Sigmoid colon (tissue), 4 donors: ENCODE measurements around the gene ELP4.

Source experiments
- EP300 ChIP-seq, 4 donors: sonication (generic); formaldehyde crosslinking; IDR thresholded peaks; one replicate each; pipeline ENCODE4 v1.6.1; 2017; ENCODE audit warnings: antibody characterized with exemption in 4 of 4
- POLR2A ChIP-seq, 2 donors: fragments of 450-650 bp; IDR thresholded peaks; one replicate each; pipeline ENCODE4 v1.6.1; 2016; ENCODE audit warnings: antibody characterized with exemption in 2 of 2, mild to moderate bottlenecking in 2 of 2, moderate library complexity in 2 of 2
- POLR2AphosphoS5 ChIP-seq, 4 donors: sonication (generic); formaldehyde crosslinking; IDR thresholded peaks; one replicate each; pipeline ENCODE4 v1.6.1; 2017; ENCODE audit warnings: antibody characterized with exemption in 4 of 4
- TF ChIP-seq, protein P1 (sequence below), 4 experiments: fragments of 450-650 bp in 3 of 4; fragments of 200-600 bp in 1 of 4; IDR thresholded peaks; one replicate each; pipeline ENCODE4 v1.5.1; 2016 to 2019; ENCODE audit warnings: antibody characterized with exemption in 4 of 4, mild to moderate bottlenecking in 3 of 4, moderate library complexity in 2 of 4

DNA sequence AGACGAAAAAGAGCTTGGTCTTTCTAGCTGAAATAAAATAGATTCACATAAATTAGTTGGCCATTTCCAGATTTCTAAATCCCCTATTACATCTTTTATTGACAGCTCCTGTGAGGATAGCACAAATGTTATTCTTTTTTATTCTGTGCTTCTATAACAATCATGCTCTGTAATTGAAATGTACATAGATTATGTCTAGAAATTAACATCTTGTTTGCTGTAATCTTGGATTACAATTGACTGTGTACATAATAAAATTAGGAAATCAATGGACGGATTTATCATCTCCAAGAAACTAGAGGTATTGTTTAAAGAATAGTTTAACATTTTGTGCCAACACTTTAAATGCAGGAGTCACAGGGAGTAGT is 31.4 kb upstream of the ELP4 start:
- TF ChIP-seq, protein P1, sequence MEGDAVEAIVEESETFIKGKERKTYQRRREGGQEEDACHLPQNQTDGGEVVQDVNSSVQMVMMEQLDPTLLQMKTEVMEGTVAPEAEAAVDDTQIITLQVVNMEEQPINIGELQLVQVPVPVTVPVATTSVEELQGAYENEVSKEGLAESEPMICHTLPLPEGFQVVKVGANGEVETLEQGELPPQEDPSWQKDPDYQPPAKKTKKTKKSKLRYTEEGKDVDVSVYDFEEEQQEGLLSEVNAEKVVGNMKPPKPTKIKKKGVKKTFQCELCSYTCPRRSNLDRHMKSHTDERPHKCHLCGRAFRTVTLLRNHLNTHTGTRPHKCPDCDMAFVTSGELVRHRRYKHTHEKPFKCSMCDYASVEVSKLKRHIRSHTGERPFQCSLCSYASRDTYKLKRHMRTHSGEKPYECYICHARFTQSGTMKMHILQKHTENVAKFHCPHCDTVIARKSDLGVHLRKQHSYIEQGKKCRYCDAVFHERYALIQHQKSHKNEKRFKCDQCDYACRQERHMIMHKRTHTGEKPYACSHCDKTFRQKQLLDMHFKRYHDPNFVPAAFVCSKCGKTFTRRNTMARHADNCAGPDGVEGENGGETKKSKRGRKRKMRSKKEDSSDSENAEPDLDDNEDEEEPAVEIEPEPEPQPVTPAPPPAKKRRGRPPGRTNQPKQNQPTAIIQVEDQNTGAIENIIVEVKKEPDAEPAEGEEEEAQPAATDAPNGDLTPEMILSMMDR (IDR thresholded peaks at IDR 0.05): no peak
- no peak for TF ChIP-seq POLR2AphosphoS5 (IDR thresholded peaks at IDR 0.05)
- no peak for TF ChIP-seq POLR2A (IDR thresholded peaks at IDR 0.05)
- TF ChIP-seq EP300 (IDR thresholded peaks at IDR 0.05): no peak
